Activated naive CD4-positive, alpha-beta T cell treated with anti-CD3 and anti-CD28 coated beads, Interleukin-2, amount 10 ng/mL, durations not matched to agents 7 days and 5 days (primary cell): Measurements from ENCODE around the gene OCA2.
A peak's percentile ranks its signal among the peaks of the same experiment; 100 is the strongest.

Experiments used
- CTCF ChIA-PET: fragments of 350-600 bp; sonication (Branson Sonifier 250); formaldehyde crosslinking; loops from one replicate; lab custom pipeline; 2021; ENCODE audit warnings: antibody characterized with exemption; lab: Charles Lee
- DNase-seq: peaks from one replicate; pipeline ENCODE4 v3.0.0-alpha.2; 2020
- H3K27ac Mint-ChIP-seq: one replicate; pipeline ENCODE4 v1.8.0; 2021; ENCODE audit warnings: mild to moderate bottlenecking, moderate library complexity, mixed read lengths
- H3K27me3 Mint-ChIP-seq: one replicate; pipeline ENCODE4 v1.8.0; 2021; ENCODE audit warnings: mild to moderate bottlenecking, mixed read lengths
- H3K36me3 Mint-ChIP-seq: one replicate; pipeline ENCODE4 v1.8.0; 2021; ENCODE audit warnings: mixed read lengths
- H3K4me1 Mint-ChIP-seq: one replicate; pipeline ENCODE4 v1.8.0; 2021; ENCODE audit warnings: mixed read lengths
- H3K4me3 Mint-ChIP-seq: one replicate; pipeline ENCODE4 v1.8.0; 2021; ENCODE audit warnings: mild to moderate bottlenecking, moderate library complexity, mixed read lengths
- H3K9me3 Mint-ChIP-seq: one replicate; pipeline ENCODE4 v1.8.0; 2021; ENCODE audit warnings: mixed read lengths

The OCA2 gene

GRCh38 chr15:28105224-28105791, 6.2 kb upstream of the OCA2 start:
- H3K4me1 Mint-ChIP-seq, result peaks cover 16% of the 10 kb centered on the region
- H3K36me3 Mint-ChIP-seq, result peaks cover 1% of the 10 kb centered on the region
- peaks cover 75% of the 10 kb centered on the region for H3K27me3 Mint-ChIP-seq
- no peaks in the 10 kb centered on the region for H3K9me3 Mint-ChIP-seq
- H3K27ac Mint-ChIP-seq, result no peak overlapping the region
- DNase-seq, result peak; percentile 1
- H3K4me3 Mint-ChIP-seq, result no peak overlapping the region
- CTCF ChIA-PET, result no interaction called here

DNA sequence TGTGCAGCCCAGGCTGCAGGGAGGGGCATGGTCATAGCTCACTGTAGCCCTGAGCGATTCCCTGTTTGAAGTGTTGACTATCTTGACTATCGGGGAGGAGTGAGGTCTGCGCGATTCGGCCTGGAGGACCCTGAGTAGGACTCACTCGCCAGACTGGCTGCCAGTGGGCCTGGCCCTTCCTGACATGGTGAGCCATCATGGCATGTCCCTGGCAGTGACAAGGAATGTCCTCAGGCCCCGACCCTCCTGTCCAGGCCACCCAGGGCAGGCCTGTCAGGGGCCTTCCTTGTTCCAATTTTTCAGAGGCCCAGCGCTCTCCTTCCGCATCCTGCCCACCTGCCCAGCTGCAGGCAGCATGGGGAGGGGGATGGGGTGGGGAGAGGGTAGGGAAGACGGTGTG, 5.2 kb upstream of the OCA2 start:
- Mint-ChIP-seq H3K27ac (no peak overlapping the region), H3K4me1 (peaks cover 20% of the 10 kb centered on the region), H3K9me3 (no peaks in the 10 kb centered on the region), H3K27me3 (peaks cover 84% of the 10 kb centered on the region), H3K36me3 (peaks cover 3% of the 10 kb centered on the region), H3K4me3 (no peak overlapping the region)
- CTCF ChIA-PET, result no interaction called here
- DNase-seq, result peak; percentile 9

- Mint-ChIP-seq H3K4me3 (no peak overlapping the region), H3K27ac (no peak overlapping the region), H3K27me3 (peaks cover 89% of the 10 kb centered on the region), H3K36me3 (peaks cover 3% of the 10 kb centered on the region), H3K9me3 (no peaks in the 10 kb centered on the region), H3K4me1 (peaks cover 20% of the 10 kb centered on the region)
- CTCF ChIA-PET, result no interaction called here
- peak; percentile 18 for DNase-seq
Observed at GRCh38 chr15:28103831-28104230, 4.7 kb upstream of the OCA2 start.

GRCh38 chr15:28101983-28102441, 2.9 kb upstream of the OCA2 start:
- Mint-ChIP-seq H3K4me1 (peaks cover 22% of the 10 kb centered on the region), H3K36me3 (peaks cover 1% of the 10 kb centered on the region), H3K4me3 (no peak overlapping the region), H3K9me3 (no peaks in the 10 kb centered on the region), H3K27ac (no peak overlapping the region), H3K27me3 (peaks cover 91% of the 10 kb centered on the region)
- CTCF ChIA-PET, result no interaction called here
- DNase-seq, result peak; percentile 16

- no peak for DNase-seq
- CTCF ChIA-PET, result no interaction called here
- Mint-ChIP-seq H3K4me3 (no peak overlapping the region), H3K27ac (no peak overlapping the region), H3K4me1 (peaks cover 25% of the 10 kb centered on the region), H3K27me3 (peaks cover 93% of the 10 kb centered on the region), H3K36me3 (peaks cover 1% of the 10 kb centered on the region), H3K9me3 (no peaks in the 10 kb centered on the region)
Observed at GRCh38 chr15:28101201-28101600, 2.1 kb upstream of the OCA2 start.

DNA sequence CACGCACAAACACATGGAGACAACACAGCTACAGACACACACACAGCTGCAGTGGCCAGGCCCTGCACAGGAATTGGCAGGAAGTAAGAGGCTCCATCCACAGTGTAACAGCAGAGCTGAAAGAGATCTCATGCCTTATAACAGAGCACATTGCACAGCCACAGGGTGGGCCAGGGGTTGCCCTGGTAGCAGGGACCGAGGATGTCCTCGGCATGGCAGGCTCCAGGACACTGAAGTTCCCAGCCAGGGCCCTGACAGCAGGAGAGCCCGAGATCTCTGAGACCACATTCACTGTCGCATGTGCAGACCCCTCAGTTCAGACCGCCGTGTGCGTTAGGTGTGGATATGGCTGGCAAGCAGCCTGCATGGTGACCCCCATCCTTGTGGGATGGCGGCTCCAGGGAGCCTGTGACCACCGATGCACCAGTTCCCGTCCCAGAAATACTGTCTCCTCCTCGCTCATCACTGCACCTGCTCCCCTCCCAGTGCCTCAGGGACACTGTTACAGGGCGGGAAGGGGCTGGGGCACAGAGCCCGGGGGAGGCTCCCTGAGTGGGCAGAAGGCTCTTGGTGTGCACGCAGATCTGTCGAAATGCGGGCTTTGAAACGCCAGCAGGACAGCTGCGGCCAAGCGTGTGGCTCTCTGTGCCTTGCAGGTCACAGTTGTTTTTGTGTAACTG, 1.5 kb upstream of the OCA2 start:
- Mint-ChIP-seq H3K27me3 (peaks cover 93% of the 10 kb centered on the region), H3K36me3 (peaks cover 1% of the 10 kb centered on the region), H3K9me3 (no peaks in the 10 kb centered on the region), H3K4me1 (peaks cover 25% of the 10 kb centered on the region), H3K27ac (no peak overlapping the region), H3K4me3 (no peak overlapping the region)
- DNase-seq, result peak; percentile 8
- CTCF ChIA-PET, result no interaction called here

DNA sequence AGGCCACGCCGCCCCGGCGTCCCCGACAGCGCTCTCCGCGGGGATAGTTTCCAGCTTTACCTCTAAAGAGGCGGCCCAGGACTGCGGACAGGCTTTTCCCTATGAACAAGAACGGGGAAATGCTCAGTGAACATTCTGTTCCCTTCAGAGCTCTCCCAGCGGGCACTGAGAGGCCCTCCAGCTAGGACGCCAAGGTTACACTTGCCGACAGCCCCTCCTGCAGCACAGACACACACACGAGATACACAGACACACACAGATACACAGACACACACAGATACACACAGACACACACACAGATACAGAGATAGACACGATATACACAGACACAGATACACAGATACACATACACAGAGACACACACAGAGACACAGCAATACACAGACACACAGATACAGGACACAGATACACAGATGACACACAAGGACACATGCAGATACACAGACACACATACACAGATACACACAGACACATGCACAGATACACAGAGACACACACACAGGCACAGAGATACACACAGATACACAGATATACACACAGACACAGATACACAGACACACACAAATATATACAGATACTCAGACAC, 533 bp upstream of the OCA2 start:
- CTCF ChIA-PET, result no interaction called here
- no peak overlapping the region for H3K27ac Mint-ChIP-seq

DNA sequence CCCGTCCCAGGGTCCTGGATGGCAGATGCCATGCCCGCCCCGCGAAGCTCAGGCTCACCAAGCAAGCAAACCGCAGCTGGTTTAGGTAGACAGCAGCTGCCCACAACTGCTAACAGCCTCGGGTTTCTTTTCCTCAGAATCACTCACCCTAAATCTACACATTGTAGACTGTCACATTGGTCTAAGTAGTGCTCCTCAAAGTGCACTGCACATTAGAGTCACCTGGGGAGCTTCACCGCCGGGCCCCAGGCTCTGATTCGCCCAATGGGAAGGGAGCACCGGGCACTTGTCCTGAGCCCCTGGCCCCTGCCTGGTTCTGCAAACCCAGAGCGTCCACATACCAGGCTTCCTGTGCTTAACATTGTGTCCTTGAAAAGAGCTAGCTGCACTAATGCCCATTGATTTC, 752 bp downstream of the OCA2 start:
- H3K27me3 Mint-ChIP-seq, result peaks cover 95% of the 10 kb centered on the region
- peaks cover 32% of the 10 kb centered on the region for H3K4me1 Mint-ChIP-seq
- CTCF ChIA-PET, result interaction anchor here (1.5 kb wide), 1 partner anchor 25 kb away, joined by 3 read pairs; no protein-coding TSS in a partner anchor
- H3K36me3 Mint-ChIP-seq, result peaks cover 1% of the 10 kb centered on the region
- no peak overlapping the region for H3K27ac Mint-ChIP-seq
- no peak overlapping the region for H3K4me3 Mint-ChIP-seq
- peak; percentile 18 for DNase-seq
- no peaks in the 10 kb centered on the region for H3K9me3 Mint-ChIP-seq

More for the DNA sequence above, 533 bp upstream of the OCA2 start:
- DNase-seq, result no peak
- Mint-ChIP-seq H3K36me3 (peaks cover 1% of the 10 kb centered on the region), H3K9me3 (no peaks in the 10 kb centered on the region), H3K4me3 (no peak overlapping the region), H3K27me3 (peaks cover 93% of the 10 kb centered on the region), H3K4me1 (peaks cover 28% of the 10 kb centered on the region)

DNA sequence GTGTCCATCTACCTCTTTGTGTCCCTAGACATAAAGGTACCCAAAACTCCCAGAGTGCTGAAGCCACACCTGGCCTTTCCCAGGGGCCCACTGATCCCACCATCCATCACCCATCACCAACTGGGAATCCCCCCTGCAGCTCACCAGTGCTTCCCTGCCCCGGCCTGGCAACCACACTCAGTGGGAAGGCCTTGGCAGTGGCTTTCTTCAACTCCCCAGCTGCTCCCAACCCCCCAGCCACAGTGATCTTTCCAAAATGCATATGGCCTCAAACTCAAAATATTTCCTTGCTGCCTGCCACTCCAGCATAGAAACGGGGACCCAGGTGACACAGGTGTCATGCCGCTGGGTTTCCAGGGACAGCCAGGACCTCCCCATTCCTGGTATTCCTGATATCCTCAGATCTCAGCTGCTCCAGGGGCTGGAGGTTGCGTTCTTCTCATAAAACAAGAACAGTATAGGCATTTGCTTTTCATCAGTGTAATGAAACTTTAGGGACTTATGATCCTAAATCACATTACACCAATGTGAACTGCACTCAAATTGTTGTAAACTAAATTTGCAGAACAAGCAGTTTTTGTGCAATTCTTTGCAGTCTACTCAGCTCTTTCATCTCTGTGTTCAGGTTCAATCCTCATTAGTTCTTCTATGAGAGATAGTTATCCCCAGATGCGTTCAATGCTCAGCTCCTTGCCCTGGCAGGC, 1.3 kb downstream of the OCA2 start:
- Mint-ChIP-seq H3K4me1 (peaks cover 32% of the 10 kb centered on the region), H3K4me3 (peak overlapping the region; percentile 48), H3K36me3 (peaks cover 2% of the 10 kb centered on the region), H3K9me3 (no peaks in the 10 kb centered on the region), H3K27ac (peak overlapping the region; percentile 16), H3K27me3 (peaks cover 98% of the 10 kb centered on the region)
- CTCF ChIA-PET, result interaction anchor here (1.5 kb wide), 1 partner anchor 26 kb away, joined by 3 read pairs; no protein-coding TSS in a partner anchor
- peak; percentile 14 for DNase-seq

- no peak overlapping the region for H3K27ac Mint-ChIP-seq
- peaks cover 4% of the 10 kb centered on the region for H3K36me3 Mint-ChIP-seq
- H3K27me3 Mint-ChIP-seq, result peaks cover 96% of the 10 kb centered on the region
- DNase-seq, result peak; percentile 32
- CTCF ChIA-PET, result no interaction called here
- peaks cover 35% of the 10 kb centered on the region for H3K4me1 Mint-ChIP-seq
- peak overlapping the region; percentile 75 for H3K4me3 Mint-ChIP-seq
- H3K9me3 Mint-ChIP-seq, result no peaks in the 10 kb centered on the region
Observed at GRCh38 chr15:28096670-28097431, 2.3 kb downstream of the OCA2 start.

DNA sequence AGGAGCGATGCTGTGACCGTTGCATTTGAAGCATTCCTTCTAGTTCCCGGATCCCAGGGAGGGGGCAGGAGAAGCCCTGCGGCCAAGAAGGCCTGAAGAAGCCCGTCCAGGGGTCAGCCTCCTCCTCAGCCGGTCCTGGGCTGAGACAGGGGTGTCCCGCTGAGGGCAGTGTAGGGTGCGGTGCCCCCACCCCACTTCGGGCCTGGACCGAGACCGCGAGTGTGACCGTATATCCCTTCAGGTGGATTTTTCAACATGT, 2.8 kb downstream of the OCA2 start:
- Mint-ChIP-seq H3K9me3 (no peaks in the 10 kb centered on the region), H3K27me3 (peaks cover 98% of the 10 kb centered on the region), H3K4me1 (peaks cover 35% of the 10 kb centered on the region), H3K27ac (no peak overlapping the region), H3K36me3 (peaks cover 4% of the 10 kb centered on the region), H3K4me3 (peak overlapping the region; percentile 75)
- CTCF ChIA-PET, result no interaction called here
- no peak for DNase-seq

DNA sequence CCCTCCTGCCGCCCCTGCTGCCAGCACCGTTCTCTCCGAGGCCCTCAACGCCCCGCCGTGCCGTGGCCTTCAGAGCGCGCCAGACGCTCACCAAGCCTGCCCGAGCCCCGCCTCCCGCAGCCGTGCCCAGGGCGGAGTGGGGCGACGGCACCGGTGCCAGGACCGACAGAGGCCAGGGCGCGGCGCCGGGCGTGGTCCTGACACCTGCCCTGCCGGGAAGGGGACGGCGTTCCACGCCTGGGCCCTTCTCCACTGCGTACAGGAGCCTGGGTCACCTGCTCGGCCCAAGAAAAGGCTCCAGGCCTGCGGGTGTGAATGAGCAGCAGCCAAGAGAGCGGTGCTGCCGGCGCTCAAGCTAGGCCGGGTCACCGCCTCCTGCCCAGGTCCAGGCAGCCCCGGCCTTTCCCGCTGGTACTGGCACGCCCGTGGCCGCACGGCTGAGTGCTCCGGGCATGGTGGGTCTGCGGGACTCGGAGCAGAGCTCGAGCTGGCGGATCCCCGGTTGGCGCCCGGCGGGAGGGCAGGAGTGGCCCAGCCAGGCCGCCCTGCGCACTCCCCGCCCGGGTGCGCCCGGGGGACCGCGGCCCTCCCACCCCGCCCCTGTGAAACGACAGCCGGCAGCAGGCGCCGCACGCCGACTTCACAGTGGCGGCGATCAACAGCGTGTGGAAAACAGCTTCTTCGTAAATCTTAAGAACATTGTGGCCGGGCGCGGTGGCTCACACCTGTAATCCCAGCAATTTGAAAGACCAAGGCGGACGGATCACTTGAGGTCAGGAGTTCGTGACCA, 4.2 kb downstream of the OCA2 start:
- DNase-seq, result peak; percentile 35
- Mint-ChIP-seq H3K4me3 (peak overlapping the region; percentile 75), H3K9me3 (peaks cover 9% of the 10 kb centered on the region), H3K27ac (no peak overlapping the region), H3K27me3 (peaks cover 92% of the 10 kb centered on the region), H3K4me1 (peaks cover 34% of the 10 kb centered on the region), H3K36me3 (peaks cover 12% of the 10 kb centered on the region)
- CTCF ChIA-PET, result no interaction called here

- H3K4me1 Mint-ChIP-seq, result peaks cover 31% of the 10 kb centered on the region
- H3K9me3 Mint-ChIP-seq, result peaks cover 9% of the 10 kb centered on the region
- peak overlapping the region; percentile 10 for H3K4me3 Mint-ChIP-seq
- peaks cover 86% of the 10 kb centered on the region for H3K27me3 Mint-ChIP-seq
- CTCF ChIA-PET, result no interaction called here
- H3K36me3 Mint-ChIP-seq, result peaks cover 10% of the 10 kb centered on the region
- DNase-seq, result peak; percentile 16
- no peak overlapping the region for H3K27ac Mint-ChIP-seq
Observed at GRCh38 chr15:28093752-28094535, 5.2 kb downstream of the OCA2 start.
